T-helper 17 cell (primary cell): Measurements from ENCODE around the gene RTN4. TPM values are rescaled to one million over a fixed set of nuclear protein-coding genes. Genes with fewer than 3 reads are reported as not detected.

Experiments used
- ATAC-seq: fragments of 150-1000 bp; cut with Tn5 transposase; 2 replicates; pipeline ENCODE4 v1.10.0; 2021; ENCODE audit warnings: mild to moderate bottlenecking, moderate library complexity
- DNase-seq, 3 donors: peaks; one replicate each; pipeline versions ENCODE4 v3.0.0 to v3.0.0-alpha.2; 2020 to 2021
- H3K9me3 ChIP-seq: one replicate; pipeline ENCODE4 v1.7.0; 2013; ENCODE audit warnings: low read length, mild to moderate bottlenecking; ENCODE audit not compliant: control insufficient read depth, poor library complexity, severe bottlenecking
- H3K27ac Mint-ChIP-seq: one replicate; pipeline ENCODE4 v1.8.0; 2022; ENCODE audit warnings: mild to moderate bottlenecking, moderate library complexity, mixed read lengths
- H3K27me3 Mint-ChIP-seq: one replicate; pipeline ENCODE4 v1.8.0; 2022; ENCODE audit warnings: mixed read lengths
- H3K36me3 Mint-ChIP-seq: one replicate; pipeline ENCODE4 v1.8.0; 2022; ENCODE audit warnings: low read depth, mixed read lengths
- H3K4me1 Mint-ChIP-seq: one replicate; pipeline ENCODE4 v1.8.0; 2022; ENCODE audit warnings: mild to moderate bottlenecking, mixed read lengths
- H3K4me3 Mint-ChIP-seq: one replicate; pipeline ENCODE4 v1.8.0; 2022; ENCODE audit warnings: mild to moderate bottlenecking, moderate library complexity, mixed read lengths
- total RNA-seq, 4 donors: library from RNA in 2 of 4; stranded (reverse) in 2 of 4; gene quantifications; one replicate each; pipeline ENCODE4 v1.2.3 and lab custom pipeline; 2022 to 2026

RTN4 gene
- total RNA-seq, 2 donors from 2014 or later: 92.7 to 114 TPM

DNA sequence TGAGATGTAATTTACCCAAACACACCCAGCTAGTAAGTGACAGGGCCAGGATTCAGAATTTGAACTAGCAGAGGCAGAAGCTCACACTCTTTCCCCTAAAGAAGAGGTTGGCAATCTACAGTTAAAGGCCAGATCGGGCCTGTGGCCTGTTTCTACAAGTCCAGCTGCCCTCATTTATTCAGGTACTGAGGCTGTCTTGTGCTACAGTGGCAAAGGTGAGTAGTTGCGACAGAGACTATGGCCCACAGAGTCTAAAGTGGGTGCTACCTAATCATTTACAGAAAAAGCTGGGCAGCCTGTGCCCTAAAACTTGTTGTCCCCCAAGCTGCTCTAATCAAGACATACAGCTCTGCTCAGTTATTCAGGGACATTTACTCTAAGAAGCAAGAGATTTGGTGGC is 86.8 kb downstream of the RTN4 start:
- no peak for DNase-seq
- H3K27me3 Mint-ChIP-seq: no peaks in the 10 kb centered on the region
- H3K36me3 Mint-ChIP-seq: peaks cover 2% of the 10 kb centered on the region
- no peak for ATAC-seq
- H3K4me3 Mint-ChIP-seq: no peak overlapping the region
- peaks cover 18% of the 10 kb centered on the region for H3K4me1 Mint-ChIP-seq
- H3K9me3 ChIP-seq: peaks cover 2% of the 10 kb centered on the region
- no peak overlapping the region for H3K27ac Mint-ChIP-seq

DNA sequence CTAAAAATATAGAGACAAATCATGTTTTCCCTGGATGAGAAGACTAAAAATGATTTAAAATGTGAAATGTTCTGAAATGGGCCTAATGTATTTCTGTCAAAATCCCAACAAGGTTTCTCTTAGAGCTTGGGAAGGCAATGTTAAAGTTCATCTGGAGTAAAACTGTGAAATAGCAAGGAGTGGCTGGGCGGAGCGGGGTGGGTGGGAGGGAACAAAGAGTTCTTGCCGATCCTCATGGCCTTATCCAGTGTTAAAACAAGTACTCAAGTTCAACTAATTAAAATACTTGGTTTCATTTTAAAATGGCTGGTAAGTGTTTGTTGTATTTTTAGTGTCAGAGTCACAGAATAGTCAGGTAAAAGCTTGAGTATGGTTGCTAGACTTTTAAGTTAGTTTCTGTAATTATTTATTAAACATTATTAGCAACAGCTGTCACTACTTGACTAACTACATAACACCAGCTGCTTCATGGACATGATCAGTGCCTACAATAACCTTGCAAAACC is 87.3 kb downstream of the RTN4 start:
- no peak for ATAC-seq
- no peak overlapping the region for H3K4me3 Mint-ChIP-seq

DNA sequence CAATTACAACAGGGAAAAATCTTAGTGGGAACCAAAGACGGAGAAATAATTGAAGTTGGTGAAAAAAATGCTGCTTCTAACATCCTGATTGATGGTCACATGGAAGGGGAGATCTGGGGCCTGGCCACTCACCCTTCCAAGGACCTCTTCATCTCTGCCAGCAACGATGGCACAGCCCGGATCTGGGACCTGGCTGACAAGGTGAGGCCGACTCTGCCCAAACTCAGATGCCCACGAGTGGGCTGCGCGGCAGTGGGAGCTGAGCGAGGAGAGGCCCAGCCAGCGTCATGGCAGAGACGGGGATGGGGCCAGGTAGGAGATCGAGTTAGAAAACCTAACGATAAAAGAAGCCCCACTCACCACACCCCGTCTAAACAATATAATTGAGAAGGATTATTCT is 87.7 kb downstream of the RTN4 start:
- H3K27ac Mint-ChIP-seq: no peak overlapping the region
- H3K4me1 Mint-ChIP-seq: peaks cover 18% of the 10 kb centered on the region
- H3K9me3 ChIP-seq: no peaks in the 10 kb centered on the region
- no peak overlapping the region for H3K4me3 Mint-ChIP-seq
- peaks cover 2% of the 10 kb centered on the region for H3K36me3 Mint-ChIP-seq
- DNase-seq (no peak), ATAC-seq (no peak)
- no peaks in the 10 kb centered on the region for H3K27me3 Mint-ChIP-seq

More for the DNA sequence above, 87.3 kb downstream of the RTN4 start:
- Mint-ChIP-seq H3K27me3 (no peaks in the 10 kb centered on the region), H3K4me1 (peaks cover 18% of the 10 kb centered on the region), H3K27ac (no peak overlapping the region), H3K36me3 (peaks cover 2% of the 10 kb centered on the region)
- DNase-seq: no peak
- H3K9me3 ChIP-seq: no peaks in the 10 kb centered on the region

DNA sequence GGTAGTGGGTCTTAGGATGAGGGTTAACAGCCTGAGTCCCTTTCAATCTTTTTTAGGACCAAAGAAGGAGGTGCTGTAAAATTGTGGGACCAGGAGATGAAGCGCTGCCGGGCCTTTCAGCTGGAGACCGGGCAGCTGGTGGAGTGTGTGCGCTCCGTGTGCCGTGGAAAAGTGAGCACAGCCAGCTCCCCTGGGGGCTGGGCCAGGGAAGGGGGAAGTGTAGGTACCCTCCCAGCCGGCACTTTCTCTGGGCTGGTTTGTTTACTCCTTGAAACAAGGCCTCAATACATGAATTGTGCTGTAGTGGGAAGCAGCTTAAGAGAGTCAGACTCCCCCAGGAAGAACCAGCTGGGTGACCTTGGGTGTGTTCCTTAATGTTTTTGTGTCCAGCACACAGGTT is 90.1 kb downstream of the RTN4 start:
- peak overlapping the region; percentile 29 for H3K27ac Mint-ChIP-seq
- ATAC-seq: no peak

DNA sequence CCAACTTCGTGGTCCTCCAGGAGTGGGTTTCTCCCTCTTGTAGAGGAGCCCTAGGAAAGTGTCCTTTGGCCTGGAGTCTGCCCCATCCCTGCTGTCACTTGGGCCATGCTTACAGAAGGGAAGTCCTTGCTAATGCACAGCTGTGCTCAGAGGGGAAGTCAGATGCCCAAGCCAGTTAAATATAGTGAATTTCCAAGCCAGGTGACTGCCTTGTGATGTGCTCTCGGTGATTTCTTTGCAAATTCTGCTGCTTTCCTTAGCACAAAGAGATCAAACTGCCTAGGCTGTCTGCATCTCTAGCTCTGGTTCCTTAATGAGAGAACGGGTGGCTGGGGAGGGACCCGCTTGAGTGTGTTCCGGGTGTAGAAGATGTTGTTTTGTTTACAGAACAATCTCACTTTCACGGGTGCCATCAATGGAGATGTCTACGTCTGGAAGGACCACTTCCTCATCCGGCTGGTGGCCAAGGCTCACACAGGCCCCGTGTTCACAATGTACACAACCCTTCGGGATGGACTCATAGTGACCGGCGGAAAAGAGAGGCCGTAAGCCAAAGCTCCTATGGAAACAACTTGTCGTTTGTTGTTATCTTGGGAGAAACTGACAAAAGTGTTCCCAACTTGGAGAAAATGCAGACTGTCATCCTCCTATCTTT is 91.4 kb downstream of the RTN4 start:
- H3K27me3 Mint-ChIP-seq: no peaks in the 10 kb centered on the region
- H3K9me3 ChIP-seq: no peaks in the 10 kb centered on the region
- H3K27ac Mint-ChIP-seq: no peak overlapping the region
- peaks cover 2% of the 10 kb centered on the region for H3K36me3 Mint-ChIP-seq
- no peak overlapping the region for H3K4me3 Mint-ChIP-seq
- DNase-seq (no peak), ATAC-seq (no peak)
- H3K4me1 Mint-ChIP-seq: peaks cover 3% of the 10 kb centered on the region

More for the DNA sequence above, 90.1 kb downstream of the RTN4 start:
- no peak for DNase-seq
- no peaks in the 10 kb centered on the region for H3K9me3 ChIP-seq
- no peaks in the 10 kb centered on the region for H3K27me3 Mint-ChIP-seq
- H3K4me1 Mint-ChIP-seq: peaks cover 6% of the 10 kb centered on the region
- no peak overlapping the region for H3K4me3 Mint-ChIP-seq
- H3K36me3 Mint-ChIP-seq: peaks cover 2% of the 10 kb centered on the region

DNA sequence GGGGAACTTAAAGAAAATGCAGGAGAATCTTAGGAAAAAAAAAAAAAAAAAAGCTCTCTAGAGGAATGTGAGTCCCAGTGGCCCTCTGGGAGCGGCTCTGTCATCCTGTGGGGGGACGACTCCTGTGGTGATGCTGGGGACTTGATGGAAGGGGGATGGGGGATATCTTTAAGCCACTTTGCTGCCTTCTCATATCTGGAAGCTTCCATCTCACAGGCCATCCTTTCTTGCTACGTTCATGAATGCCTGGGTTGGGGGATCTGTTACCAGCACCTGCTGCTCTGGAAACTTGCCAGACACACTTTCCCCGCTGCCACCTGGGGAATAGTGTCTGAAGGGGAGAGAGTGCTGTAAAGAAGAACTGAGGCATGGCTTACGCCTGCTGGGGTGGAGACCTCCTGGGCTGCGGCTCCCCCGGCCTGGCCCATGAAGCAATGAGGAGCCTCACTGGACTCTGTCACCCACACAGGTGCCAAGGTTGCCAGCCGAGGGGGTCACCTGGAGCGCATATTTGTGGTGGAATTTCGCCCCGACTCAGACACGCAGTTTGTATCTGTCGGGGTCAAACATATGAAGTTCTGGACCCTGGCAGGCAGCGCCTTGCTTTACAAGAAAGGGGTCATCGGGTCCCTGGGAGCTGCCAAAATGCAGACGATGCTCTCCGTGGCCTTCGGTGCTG is 92.8 kb downstream of the RTN4 start:
- no peak overlapping the region for H3K27ac Mint-ChIP-seq
- no peaks in the 10 kb centered on the region for H3K9me3 ChIP-seq
- DNase-seq: no peak
- H3K4me1 Mint-ChIP-seq: peaks cover 6% of the 10 kb centered on the region
- H3K27me3 Mint-ChIP-seq: no peaks in the 10 kb centered on the region
- H3K36me3 Mint-ChIP-seq: peaks cover 2% of the 10 kb centered on the region
- ATAC-seq: no peak
- H3K4me3 Mint-ChIP-seq: peak overlapping the region; percentile 19

DNA sequence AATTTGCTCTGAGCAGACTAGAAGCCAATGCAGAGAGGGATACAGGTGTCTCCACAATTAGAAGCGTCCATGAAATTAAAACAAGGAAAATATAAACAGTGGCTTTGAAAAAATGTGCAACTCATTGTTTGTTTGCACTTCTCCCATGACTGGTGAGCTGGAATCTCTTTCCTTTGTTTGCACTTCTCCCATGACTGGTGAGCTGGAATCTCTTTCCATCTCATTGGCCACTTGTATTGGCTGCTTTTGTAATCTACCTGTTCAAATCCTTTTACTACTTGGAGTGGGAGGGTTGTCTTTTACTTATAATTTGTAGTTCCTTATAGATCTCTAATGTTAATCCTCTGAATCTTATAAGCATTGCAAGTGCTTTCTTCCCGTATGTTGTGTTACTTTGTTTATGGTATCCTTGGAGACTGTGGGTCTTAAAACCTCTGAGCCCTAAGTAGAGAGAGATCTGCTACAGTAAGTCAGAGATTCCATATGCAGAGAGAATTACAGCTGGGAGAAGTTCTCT is 94.1 kb downstream of the RTN4 start:
- H3K27ac Mint-ChIP-seq: no peak overlapping the region
- no peaks in the 10 kb centered on the region for H3K27me3 Mint-ChIP-seq

DNA sequence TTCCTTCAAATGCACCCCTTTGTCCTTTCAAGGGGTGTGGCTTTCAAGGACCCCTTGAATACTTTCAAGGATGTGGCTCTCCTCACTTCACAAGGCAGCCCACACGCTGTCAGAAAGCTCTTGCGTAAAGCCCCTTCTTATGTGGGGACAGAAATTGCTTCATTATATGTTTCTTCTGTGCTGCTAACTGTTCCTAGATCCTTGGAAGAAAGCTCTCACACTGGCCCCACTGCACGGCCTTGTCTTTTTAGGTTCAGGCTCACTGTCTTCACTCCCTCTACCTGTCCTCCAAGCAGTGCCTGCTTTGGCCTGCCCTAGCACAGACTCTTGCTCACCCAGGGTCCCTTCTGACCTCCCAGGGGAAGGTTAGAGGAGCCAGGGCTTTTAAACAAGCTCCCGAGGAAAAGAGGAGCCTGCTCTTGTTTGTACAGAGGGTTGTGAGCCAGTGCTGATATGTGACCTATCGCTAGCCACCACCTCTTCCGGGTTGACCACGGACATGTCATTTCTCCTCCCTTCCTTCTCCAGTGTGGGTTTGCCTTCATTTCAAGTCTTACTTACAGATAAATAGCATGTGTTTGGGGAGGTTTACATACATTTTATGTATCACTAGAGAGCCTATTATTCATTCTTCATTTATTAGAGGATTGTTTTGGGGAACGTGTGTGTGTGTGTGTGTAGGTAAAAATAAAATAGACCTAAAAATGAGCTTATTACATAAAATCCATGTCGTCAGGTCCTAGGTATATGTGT is 94.7 kb downstream of the RTN4 start:
- no peak overlapping the region for H3K4me3 Mint-ChIP-seq
- H3K27ac Mint-ChIP-seq: no peak overlapping the region

More for the DNA sequence above, 94.1 kb downstream of the RTN4 start:
- H3K4me1 Mint-ChIP-seq: peaks cover 8% of the 10 kb centered on the region
- no peaks in the 10 kb centered on the region for H3K9me3 ChIP-seq
- H3K4me3 Mint-ChIP-seq: no peak overlapping the region
- peaks cover 2% of the 10 kb centered on the region for H3K36me3 Mint-ChIP-seq
- DNase-seq (no peak), ATAC-seq (no peak)

DNA sequence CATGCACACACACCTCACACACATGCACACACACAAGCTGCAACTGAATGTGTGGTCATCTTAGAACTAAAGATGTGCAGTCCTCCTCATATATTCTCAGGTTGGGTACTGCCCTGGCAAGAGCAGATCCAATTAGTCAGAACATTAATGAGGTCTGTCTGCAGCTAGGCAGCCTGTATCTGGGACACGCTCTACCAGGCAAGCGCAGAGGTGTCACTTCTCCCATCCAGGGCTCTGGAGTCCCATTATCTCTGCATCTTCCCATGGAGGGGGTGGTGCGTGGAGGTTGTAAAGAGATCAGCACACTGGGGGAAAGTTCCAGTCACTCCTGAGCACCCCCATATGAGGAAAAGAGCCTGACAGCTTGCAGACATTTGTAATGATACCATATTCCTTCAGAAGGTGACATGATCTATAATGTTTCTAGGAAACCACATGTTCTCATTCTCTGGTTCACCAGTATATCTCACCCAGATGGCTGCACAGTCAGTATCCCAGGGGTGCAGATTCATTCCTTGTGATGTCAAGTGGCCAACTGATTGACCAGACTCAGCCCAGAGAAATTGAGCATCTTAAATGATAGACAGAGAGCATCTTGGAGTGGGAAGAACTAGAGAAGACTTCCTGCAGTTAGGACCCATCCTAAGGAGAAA is 95.4 kb downstream of the RTN4 start:
- peaks cover 3% of the 10 kb centered on the region for H3K27me3 Mint-ChIP-seq
- ATAC-seq (no peak), DNase-seq (no peak)
- H3K4me3 Mint-ChIP-seq: no peak overlapping the region
- H3K36me3 Mint-ChIP-seq: no peaks in the 10 kb centered on the region
- peaks cover 8% of the 10 kb centered on the region for H3K4me1 Mint-ChIP-seq
- no peaks in the 10 kb centered on the region for H3K9me3 ChIP-seq
- H3K27ac Mint-ChIP-seq: no peak overlapping the region

More for the DNA sequence above, 94.7 kb downstream of the RTN4 start:
- H3K9me3 ChIP-seq: no peaks in the 10 kb centered on the region
- H3K36me3 Mint-ChIP-seq: no peaks in the 10 kb centered on the region
- no peaks in the 10 kb centered on the region for H3K27me3 Mint-ChIP-seq
- ATAC-seq: no peak
- no peak for DNase-seq
- H3K4me1 Mint-ChIP-seq: peaks cover 8% of the 10 kb centered on the region

DNA sequence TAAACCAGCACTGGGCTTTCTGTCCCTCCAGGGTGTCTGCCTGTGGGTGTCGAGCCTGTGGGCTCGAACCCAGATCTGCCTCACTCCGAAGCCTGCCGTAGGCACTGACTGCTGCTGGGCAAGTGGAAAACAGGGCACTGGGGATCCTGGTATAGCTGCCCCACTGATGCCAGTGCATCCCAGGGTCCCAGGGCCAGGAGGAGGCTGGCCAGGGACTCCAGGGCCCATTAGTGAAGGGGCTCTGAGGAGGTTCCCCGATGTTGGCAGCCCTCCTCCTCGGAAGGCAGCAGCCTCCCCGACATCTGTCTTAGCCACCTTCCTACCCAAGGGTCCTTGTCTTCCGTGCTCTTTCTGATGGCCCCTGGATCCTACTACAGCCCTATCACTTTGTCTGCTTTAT is 96.1 kb downstream of the RTN4 start:
- no peak overlapping the region for H3K27ac Mint-ChIP-seq
- DNase-seq: no peak
- peaks cover 10% of the 10 kb centered on the region for H3K27me3 Mint-ChIP-seq
- H3K4me3 Mint-ChIP-seq: no peak overlapping the region
- peaks cover 8% of the 10 kb centered on the region for H3K4me1 Mint-ChIP-seq
- H3K36me3 Mint-ChIP-seq: no peaks in the 10 kb centered on the region
- no peak for ATAC-seq
- no peaks in the 10 kb centered on the region for H3K9me3 ChIP-seq

DNA sequence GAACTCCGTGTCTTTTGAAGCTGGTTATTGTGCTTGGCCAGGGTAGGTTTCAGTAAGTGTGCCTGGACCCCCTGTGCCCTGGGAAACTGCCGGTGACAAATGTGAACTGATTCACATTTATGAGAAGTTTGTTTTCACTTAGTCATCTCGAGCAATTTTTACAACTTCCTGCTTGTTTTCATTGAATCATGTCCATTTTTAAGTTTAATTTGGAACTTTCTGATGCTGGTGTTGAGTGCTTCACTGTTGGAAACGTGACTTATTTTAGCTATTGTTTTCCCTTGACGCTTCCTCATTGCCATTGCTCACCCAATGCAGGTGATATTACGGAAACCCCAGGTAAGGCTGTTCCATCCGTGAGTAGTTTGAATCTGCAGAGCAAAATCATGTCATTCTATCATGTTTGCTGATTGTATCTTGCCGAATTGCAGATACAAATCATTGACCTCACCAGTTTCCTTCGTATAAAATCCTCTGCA is 97.2 kb downstream of the RTN4 start:
- DNase-seq (no peak), ATAC-seq (no peak)
- Mint-ChIP-seq H3K4me3 (no peak overlapping the region), H3K27ac (peak overlapping the region; percentile 37), H3K36me3 (no peaks in the 10 kb centered on the region), H3K4me1 (peaks cover 8% of the 10 kb centered on the region), H3K27me3 (peaks cover 21% of the 10 kb centered on the region)
- no peaks in the 10 kb centered on the region for H3K9me3 ChIP-seq

DNA sequence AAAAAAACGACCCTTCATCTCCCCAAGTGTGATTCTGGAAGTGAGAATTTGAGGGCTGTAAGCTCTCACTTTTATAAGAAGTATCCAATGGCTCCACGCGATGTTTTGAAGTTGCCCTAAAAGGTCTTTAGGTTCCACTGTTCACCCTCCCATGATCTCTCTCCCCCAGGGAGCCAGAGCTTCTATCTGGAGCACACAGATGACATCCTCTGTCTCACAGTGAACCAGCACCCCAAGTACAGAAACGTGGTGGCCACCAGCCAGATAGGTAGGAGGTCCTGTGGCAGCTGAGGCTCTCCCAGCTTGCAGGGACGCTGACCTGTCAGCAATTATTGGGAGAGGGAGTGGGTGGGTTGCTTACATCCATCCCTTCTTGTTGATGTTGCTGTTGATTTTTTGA is 97.8 kb downstream of the RTN4 start:
- Mint-ChIP-seq H3K36me3 (no peaks in the 10 kb centered on the region), H3K27me3 (peaks cover 23% of the 10 kb centered on the region), H3K4me1 (peaks cover 8% of the 10 kb centered on the region), H3K4me3 (no peak overlapping the region), H3K27ac (no peak overlapping the region)
- no peaks in the 10 kb centered on the region for H3K9me3 ChIP-seq
- DNase-seq (no peak), ATAC-seq (no peak)

DNA sequence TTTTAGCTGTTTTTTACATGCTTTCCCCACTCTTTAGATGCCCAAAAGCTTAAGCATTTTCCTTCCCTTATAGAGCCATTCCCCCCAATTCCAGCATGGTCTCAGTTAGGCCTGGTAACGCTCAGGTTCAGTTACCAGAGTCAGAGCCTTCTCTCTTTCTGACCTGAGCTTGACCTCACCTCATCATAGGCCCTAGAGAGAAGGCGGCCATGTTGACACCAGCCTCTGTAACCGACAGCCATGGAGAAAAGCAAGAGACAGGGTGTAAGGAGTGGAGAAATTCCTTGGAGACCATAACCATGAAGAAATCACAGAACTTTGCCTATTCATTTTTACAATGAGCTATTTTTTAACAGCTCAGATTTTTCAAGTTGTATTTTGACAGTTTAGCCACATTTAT is 99.4 kb downstream of the RTN4 start:
- DNase-seq (no peak), ATAC-seq (no peak)
- Mint-ChIP-seq H3K27me3 (peaks cover 28% of the 10 kb centered on the region), H3K27ac (peak overlapping the region; percentile 21), H3K4me3 (no peak overlapping the region), H3K4me1 (peaks cover 7% of the 10 kb centered on the region), H3K36me3 (peaks cover 3% of the 10 kb centered on the region)
- no peaks in the 10 kb centered on the region for H3K9me3 ChIP-seq
